Measurements from ENCODE around the gene B3GNT5. TPM values are rescaled to one million over a fixed set of nuclear protein-coding genes. Genes with fewer than 3 reads are reported as not detected.

The B3GNT5 gene, protein sequence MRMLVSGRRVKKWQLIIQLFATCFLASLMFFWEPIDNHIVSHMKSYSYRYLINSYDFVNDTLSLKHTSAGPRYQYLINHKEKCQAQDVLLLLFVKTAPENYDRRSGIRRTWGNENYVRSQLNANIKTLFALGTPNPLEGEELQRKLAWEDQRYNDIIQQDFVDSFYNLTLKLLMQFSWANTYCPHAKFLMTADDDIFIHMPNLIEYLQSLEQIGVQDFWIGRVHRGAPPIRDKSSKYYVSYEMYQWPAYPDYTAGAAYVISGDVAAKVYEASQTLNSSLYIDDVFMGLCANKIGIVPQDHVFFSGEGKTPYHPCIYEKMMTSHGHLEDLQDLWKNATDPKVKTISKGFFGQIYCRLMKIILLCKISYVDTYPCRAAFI
- 6.4 and 14.7 TPM in 2 replicates for total RNA-seq (2014; rRNA removed; shearing (Covaris generic))

GRCh38 chr3:183252973-183253527 is at the start of gene B3GNT5:
TSS of gene B3GNT5 (plus strand) at chr3:183253253. CDS start at chr3:183269799, 16,546 bp downstream.
- no peak for DNase-seq (ENCODE audit: low spot score)

DNA sequence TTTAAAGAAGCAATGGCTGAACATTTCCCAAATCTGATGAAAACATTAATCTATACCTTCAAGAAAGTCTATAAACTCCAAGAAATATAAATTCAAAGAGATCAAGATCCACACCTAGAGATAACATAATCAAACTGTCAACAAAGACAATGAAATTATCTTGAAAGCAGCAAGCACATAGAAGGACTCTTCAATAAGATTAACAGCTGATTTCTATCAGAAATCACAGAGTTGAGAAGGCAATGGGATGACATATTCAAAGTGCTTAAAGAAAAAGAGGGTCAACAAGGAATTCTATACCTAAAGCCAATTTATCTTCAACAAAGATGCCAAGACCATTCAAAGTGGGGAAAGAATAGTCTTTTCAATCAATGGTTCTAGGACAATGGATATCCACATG is 49.4 kb upstream of the B3GNT5 start:
- no peak for DNase-seq (ENCODE audit: low spot score)

GRCh38 chr3:183208260-183208659 is 44.8 kb upstream of the B3GNT5 start:
- no peak for DNase-seq (ENCODE audit: low spot score)

DNA sequence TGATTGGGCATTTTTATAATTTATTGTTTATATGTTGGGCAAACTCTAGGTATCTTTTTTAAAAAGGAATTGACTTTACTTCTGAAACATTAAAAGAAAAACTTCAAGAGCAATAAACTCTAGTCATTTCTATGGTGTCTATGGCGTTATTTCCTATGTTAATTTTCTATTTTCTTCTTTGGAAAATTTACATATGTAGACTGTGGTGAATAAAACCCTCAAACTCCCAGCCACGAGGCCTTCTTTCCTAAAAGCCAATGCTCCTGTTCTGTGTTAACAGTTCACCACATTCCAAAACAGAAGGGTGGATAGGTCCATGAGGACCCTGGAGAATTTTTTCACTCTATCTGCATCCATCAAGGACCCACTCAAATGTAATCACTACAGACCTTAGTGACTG is 44.3 kb upstream of the B3GNT5 start:
- no peak for DNase-seq (ENCODE audit: low spot score)

DNA sequence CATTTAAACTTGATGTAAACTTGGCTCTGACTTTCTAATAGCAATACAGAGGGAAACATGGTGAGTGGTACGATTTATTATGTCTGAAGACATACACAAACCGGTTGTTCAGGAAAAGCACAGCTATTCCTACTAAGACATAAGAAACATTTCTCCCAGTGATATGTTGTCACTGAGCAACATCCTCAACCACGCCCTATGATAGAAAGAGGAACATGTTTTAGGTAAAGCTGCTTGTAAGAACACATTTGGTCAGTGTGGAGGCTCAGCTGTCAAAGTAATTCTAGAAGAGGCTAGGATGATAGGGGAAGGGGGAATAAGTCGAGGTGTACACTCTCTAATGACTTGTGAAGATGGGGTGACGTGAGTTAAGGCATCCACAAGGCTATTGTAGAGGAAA is 42.7 kb upstream of the B3GNT5 start:
- no peak for DNase-seq (ENCODE audit: low spot score)

DNA sequence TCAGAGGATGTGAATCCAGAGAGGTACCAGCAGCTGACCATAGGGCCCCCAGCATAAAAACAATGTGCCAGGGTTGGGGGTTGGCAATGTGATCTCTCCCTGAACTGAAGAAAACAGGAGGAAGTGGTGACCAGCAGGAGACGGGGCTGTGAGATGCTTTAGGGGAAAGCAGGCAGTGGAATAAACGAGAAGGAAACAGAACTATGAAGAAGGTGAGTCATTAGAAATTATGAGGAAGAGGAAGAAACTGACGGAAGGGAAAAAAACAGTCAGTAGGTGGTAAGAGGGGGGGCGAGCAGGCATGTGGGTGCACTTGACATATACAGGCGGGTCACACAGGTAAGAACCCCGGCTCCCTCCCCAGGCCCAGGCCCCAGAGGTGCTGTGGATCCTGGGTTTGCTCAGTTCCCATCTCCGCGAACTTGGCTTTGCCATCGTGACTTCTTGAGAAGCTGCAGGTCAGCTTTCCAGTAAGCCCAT is 42.2 kb upstream of the B3GNT5 start:
- no peak for DNase-seq (ENCODE audit: low spot score)

GRCh38 chr3:183211352-183211751 is 41.7 kb upstream of the B3GNT5 start:
- no peak for DNase-seq (ENCODE audit: low spot score)

- DNase-seq (ENCODE audit: low spot score), result no peak
Observed at GRCh38 chr3:183212096-183212495, 41.0 kb upstream of the B3GNT5 start.

DNA sequence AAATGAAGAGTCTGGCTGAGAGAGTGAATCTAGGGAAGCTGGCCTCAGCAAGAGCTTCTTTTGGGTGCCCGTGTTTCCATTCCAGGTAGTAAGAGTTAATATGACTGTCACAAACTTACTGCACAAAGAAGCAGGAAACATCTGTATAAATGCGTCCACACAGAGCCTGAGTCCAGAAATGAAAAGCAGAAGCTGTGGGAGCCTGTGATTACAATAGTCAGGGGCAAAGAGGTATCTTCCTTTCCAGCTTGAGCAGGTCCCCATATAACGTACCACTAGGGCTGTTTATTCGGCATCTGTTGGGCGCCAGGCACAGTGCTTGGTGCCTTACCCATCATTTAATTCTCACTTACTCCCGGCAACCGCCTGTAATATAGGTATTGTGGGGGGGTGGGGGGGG is 40.5 kb upstream of the B3GNT5 start:
- DNase-seq (ENCODE audit: low spot score), result no peak

DNA sequence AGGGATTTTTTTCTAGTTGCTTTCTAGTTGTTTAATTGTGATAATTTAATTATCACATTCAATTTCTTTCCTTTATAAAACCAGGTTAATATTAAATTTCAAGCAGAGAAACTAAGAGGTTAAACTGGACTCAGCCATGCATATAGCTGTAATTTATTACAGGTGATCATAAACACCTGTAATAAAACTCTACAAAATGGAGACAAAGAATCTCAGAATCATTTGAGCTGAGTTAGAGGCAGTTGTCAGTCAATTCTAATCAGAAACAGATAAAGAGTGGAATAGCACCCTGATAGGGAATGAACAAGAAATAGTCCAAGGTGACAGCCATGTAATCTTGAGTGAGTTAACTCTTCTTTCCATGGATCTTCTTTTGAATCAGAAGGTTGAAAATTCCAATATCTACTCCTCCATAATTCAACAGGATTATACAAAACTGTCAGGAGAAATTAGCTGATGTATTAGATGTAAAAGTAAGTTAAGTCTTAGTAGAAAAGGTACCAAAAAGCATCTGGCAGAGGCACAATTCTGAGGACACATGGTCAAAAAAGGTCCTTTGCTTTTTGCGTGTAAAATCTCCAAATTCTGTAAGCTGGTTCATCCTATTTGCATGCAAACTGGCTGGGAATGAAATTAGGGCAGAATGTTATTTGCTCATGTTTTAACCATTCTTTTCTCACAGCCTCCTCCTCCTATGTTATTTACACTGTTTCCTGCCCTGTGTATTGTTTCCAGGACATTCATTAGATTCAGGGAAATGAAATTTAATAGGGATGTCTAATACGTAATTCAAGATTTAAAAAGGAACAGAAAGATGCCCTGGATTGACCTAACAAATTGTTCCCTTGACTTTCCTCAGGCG is 39.4 kb upstream of the B3GNT5 start:
- no peak for DNase-seq (ENCODE audit: low spot score)

GRCh38 chr3:183214277-183214612 is 38.8 kb upstream of the B3GNT5 start:
- DNase-seq (ENCODE audit: low spot score), result no peak

GRCh38 chr3:183215591-183216202 is 37.4 kb upstream of the B3GNT5 start:
- no peak for DNase-seq (ENCODE audit: low spot score)

DNA sequence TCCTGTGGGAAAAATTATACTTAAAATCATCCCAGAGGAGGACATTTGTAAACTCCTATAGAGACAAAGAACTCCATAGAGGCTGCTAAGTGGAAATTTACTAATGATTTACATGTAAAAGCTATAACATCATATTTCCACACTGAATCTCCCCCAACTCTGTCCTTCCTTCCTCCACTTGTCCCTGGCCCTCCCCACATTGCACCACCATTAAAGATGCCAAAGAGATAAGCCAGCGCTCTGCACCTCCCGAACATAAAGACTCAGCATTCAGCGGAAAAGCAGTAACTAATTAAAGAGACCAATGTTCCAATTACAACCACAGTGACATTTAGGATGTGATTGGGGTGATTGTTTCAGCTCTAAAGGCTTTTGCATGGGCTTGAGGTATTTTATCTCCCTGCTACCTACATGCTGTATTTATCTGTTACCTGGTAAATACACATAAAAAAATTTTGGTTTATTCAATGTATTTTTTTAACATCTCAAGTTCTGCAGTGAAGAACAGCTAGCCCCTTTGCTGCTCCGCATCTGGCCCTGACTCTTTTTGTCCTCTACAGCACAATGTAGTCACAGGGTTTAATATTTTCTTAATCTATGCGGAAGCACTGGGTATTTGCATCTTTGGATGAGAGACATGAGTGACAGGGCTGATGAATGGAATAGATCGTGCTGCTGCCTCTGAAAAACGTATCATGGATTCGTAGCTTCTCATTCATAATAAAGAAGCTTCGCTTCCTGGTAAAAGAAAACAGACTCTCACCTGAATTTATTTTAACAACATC is 35.3 kb upstream of the B3GNT5 start:
- DNase-seq (ENCODE audit: low spot score), result no peak

DNA sequence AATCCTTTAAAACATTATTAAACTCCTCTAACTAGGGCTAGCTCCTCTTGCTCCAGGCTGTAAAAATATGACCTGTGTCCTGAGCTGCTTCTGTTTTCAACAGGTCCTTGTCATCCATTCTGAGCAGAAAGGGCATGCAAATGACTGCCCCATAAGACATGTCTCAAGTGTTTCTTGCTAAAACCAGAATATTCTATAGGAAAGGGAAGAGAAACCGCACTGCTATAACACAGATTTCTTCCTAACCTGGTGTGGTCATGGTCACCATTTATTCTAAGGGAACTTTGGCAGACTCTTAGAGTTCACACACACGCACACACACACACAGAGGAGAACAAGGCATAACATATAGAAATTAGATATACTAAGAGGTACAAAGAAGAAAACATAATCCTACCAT is 34.2 kb upstream of the B3GNT5 start:
- DNase-seq (ENCODE audit: low spot score), result no peak

GRCh38 chr3:183220828-183221227 is 32.2 kb upstream of the B3GNT5 start:
- no peak for DNase-seq (ENCODE audit: low spot score)

DNA sequence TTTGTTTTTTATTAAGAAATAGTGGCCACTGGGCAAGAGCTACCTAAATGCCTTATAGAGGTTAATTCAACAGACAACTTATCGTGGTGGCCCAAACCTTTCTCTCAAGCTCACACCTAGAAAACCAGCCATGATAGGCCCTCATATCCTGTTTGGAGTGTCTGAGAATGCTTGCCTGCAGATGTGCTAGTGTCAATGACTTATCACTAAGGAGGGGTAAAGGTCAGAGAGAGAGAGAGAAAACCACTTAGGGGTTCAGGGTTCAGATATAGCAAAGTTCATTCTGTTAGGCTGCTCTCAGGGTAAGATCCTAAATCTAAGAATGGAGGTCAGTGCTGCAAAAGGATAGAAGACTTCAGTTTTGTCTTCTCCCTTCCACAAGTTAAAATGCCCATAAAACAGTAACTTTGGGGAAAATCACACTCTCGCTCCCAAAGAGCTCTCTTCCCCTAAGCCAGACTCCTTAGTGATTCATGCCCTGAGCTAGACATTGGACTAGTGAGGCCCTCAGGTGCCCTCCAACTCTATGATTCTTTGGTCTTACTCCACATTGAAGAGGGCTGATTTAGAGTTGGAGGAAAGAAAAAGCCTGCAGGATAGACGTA is 30.3 kb upstream of the B3GNT5 start:
- DNase-seq (ENCODE audit: low spot score), result no peak

DNA sequence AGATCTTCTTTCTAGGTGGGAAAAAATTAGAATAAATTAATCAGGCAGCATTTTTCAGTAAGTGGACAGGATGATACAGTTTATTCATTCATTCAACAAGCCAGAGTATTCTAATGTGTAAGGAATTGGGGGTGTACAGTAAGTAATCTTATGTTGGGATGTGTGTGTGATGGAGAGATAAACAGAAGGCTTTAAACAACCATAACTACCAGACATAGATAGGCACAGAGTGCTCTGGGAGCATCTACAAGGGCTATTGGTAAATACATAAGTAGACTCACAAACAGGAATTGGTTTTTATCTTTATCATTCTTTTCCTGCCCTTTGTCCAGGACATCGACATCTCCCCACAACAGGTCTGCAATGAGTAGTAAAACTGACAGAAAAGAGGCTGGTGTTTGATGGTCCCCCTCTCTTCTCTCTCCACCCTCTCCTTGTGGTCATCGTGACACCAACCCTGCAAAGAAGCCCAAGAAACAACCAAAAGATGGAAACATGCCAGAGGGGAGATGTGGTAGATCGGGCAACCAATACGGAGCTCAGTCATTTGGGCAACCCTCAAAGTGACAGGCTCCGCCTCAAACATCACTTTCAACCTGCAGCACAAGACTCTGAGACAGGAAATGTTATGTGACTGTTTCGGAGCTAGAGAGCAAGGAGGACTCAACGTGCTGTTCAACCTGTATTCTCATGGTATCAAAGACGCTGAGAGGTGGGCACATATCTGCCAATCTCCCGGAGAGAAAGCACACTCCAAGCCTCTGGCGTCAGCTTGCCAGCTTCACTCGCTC is 28.7 kb upstream of the B3GNT5 start:
- no peak for DNase-seq (ENCODE audit: low spot score)

GRCh38 chr3:183226333-183226890 is 26.6 kb upstream of the B3GNT5 start:
- no peak for DNase-seq (ENCODE audit: low spot score)

DNA sequence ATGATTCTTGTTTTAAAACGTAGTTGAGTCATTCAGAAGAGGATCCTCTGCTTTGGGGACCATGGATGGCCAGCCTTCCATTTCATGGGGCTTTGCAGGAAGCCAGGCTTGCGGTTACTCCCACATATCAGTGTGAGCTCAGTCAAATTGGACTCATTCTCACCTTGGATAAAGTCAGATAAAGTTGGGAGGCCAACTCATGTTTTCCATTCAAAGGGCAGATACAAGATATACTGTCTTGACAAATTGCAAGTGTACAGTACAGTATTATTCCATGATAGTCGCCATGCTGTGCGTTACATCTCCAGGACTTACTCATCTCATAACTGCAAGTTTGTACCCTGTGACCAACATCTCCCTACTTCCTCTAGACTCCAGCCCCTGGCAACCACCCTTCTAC is 25.5 kb upstream of the B3GNT5 start:
- no peak for DNase-seq (ENCODE audit: low spot score)

DNA sequence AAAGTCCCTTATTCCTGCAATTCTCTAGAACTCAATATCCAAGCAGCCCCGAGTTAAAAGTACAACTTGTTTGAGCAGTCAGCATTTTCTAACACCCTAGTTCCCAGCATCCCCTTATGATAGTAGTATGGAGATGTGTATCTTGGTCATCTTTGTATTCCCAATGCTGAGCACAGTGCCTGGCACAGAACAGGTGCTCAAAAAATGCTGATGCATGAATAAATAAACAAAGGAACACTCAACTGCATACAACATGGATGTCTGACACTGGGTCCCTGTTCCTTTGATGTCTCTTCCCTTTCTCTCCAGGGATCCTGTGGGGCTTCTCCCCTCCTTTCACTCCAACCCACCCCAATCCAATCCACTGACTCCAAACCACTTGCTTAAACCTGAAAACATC is 23.9 kb upstream of the B3GNT5 start:
- no peak for DNase-seq (ENCODE audit: low spot score)

All from H4 (cell line).